HG03520 (cell line): ENCODE data around the gene DENND5B.
"Not testable (repeated sequence)": the region's sequence is repeated elsewhere in the genome, so short reads cannot be mapped to it uniquely, and the experiment has no call there.

ENCODE experiments used
- ATAC-seq: cut with Tn5 transposase; IDR thresholded peaks from one replicate; pipeline ENCODE4 v1.9.1; 2021; ENCODE audit warnings: mild to moderate bottlenecking, moderate library complexity; ENCODE audit not compliant: unreplicated experiment

The DENND5B gene

DNA sequence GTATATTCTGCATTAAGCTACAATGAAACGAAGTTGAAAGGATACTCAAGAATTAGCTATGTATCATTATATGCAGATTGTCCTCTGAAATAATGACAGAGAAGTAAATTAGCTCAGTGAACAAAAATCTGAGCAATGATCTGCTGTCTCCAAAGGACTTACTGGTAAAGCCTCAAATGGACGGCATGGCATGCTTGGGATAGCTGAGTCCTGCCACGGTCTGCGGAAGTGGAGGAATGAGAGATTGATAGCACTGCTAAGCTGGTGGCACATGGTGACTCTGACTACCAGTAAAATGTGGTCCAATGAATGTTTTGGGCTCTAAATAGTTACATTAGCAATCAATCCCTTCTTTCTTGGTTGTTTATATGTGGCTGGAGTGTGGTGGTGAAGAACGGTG, 3.7 kb upstream of the DENND5B start:
- no peak for ATAC-seq

DNA sequence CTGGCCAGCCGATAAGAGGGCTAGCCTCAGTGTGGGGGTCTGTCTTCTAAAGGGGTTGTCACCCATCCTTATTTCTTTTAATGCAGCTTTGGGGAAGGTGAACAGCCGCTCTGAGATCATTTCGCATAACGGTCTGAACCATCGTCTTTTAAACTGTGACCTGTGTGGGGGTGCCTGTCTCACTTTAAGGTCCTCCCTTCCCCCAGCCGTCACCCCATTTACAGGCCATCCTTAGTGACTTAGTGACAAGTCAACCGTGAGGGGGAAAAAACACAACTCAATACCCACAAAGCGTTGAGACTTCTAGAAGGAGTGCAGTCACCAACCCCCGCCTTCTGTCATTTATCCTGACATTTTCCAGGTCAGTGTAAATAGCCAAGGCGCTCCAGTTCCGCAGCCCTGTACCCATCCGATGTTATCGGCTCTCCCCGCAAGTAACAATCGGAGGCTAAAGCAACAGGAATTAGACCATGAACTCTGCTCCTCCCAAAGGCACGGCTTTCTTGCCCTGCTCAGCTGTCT, 505 bp upstream of the DENND5B start:
- peak; percentile 8 for ATAC-seq

DNA sequence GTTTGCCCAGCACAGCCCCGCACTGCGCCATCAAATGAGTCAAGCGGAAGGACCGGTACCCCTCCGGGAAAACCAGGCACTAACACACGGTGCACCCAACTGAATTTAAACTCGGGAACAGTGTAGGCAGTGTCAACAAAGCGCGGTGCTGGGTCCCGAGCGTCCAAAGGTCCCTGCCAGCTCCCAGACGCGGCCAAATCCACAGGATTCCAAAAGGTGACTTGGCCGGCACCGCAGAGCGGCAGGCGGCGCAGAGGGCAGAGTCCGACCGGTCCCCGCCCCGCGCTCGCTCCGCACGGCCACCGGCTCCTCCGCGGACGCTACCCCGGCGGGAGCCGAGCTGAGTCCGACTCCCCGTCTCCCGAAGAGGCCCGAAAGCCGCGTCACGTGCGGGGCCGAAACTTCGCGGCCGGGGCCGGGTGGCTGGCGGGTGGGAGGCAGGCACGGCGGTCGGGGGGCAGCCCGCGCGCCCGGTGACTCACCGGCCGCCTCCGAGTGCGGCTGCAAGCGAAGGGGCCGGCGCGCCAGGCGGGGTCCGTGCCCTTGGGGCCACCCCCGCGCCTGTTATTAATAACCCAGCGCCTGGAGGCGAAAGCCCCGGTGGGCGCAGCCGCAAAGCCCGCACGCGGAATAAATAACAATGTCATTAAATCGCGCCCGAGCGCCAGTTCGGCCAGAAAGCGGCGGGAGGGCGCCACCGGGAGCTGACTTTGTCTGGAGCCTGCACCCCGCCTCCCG, 863 bp downstream of the DENND5B start:
- ATAC-seq, result peak; percentile 33

GRCh38 chr12:31589598-31589903, 1.4 kb downstream of the DENND5B start:
- peak; percentile 35 for ATAC-seq

DNA sequence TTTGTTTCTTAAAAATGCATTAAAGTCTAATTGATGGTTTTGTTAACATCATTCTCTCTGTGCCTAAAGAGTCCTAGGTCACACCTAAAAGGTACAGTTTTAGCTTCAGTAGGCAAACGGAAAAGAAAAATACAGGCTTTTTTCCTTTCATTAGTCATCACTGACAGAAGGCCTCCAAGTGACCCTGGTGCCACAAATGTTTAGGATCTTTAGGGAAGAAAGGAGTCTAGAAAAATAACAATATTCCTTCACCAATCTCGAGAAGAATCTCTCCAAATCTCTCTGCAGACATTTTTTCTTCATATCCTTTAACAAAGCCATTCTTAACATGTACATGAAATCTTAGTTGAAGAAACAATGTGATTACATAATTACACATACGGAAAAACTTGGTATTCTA, 2.0 kb downstream of the DENND5B start:
- no peak for ATAC-seq

DNA sequence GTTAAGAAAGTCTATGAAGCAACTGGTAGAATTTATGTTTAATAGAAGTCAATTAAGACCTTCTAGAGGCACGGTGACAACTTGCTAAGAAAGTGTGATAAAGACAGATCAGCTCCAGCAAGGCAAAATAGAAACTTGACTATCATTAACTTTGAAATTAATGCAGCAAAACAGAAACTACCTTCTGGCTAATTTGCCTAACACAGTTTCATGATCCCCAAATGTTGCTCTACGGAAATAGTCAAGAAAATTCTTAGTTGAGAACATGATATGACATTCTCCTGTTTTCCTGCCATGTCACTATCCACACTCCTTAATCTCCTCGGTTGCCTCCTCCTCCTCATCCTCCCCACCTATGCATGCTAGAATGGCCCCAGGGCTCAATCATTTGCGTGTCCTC, 4.2 kb downstream of the DENND5B start:
- ATAC-seq, result no peak

DNA sequence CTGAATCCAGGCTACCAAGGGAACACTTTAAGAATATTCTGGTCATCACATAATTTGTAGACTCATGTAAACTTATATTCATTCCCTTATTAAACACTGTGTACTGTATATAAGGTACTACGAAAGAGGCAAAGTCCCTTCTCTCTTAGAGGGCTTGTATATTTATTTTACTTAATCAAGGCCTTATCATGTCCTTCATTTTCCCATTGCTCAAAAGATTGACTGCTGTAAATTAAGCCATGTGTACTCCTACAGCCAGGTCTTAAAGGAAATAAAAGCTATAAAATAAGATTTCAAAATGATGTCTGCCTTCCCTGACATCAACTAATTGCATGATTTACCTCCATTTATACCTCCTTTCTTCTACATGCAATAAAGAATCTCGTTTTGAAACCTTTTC, 5.0 kb downstream of the DENND5B start:
- ATAC-seq, result no peak

DNA sequence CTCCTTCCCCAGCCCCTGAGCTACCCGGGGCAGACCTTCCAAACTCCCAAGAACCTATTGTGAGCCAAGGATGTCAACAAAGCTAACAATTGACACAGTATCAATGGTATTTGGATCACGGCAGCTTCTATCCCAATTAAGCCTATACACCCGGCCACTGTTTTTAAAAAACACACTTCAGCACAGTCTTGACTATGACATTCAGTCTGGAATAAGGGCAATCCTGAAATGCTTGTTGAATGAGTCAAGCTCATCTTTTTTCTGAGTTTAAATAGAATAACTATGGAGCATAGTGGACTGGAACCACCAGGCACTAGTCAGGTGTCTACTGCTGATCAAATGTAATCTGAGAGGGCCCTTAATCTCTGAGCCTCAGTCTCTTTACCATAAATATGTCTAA, 5.7 kb downstream of the DENND5B start:
- no peak for ATAC-seq

DNA sequence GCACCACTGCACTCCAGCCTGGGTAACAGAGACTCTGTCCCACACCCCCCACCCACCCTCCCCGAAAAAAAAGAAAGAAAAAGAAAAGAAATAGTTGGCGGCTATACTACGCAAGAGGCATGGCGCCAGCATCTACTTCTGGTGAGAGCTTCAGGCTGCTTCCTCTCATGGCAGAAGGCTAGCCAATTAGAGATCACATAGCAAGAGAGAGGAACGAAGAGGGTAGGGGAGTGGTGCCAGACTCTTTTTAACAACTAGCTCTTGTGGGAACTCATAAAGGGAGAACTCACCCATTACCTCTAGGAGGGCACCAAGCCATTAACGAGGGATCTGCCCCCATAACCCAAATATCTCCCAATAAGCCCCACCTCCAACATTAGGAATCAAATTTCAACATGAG, 6.2 kb downstream of the DENND5B start:
- no peak for ATAC-seq

GRCh38 chr12:31583878-31584277, 7.1 kb downstream of the DENND5B start:
- ATAC-seq, result no peak

GRCh38 chr12:31582155-31582554, 8.8 kb downstream of the DENND5B start:
- ATAC-seq, result no peak

DNA sequence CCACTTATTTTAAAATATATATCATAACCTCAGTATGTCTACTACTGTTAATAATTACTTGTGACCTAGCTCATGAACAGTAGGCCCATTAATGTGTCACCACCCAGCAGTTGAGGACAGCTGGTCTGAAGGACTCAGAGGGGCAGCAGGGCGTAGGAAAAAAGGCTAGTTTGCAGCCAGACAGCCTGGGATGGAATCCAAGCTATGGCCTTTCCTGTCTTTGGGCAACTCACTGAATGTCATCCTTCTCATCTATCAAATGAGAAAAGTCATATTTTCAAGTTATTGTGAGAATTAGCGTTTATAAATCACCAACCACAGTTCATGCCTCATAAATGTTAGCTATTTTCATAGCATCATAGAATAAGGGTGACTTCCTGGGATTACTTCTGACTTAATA, 12.3 kb downstream of the DENND5B start:
- no peak for ATAC-seq

- ATAC-seq, result no peak
These were observed 15.9 kb downstream of the DENND5B start for GRCh38 chr12:31574803-31575575.

DNA sequence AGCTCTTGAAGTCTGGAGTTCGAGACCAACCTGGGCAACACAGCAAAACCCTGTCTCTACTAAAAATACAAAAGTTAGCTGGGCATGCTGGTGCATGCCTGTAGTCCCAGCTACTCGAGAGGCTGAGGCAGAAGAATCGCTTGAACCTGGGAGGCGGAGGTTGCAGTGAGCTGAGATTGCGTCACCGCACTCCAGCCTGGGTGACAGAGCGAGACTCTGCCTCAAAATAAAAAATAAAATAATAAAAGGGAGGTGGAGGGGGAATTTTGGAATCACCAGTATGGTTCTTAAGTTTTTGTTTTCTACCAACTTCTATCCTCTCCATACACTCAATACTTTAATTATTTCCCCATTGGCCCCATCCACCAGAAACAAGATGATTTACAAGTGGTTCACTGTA, 16.6 kb downstream of the DENND5B start:
- ATAC-seq, result not testable (repeated sequence)

DNA sequence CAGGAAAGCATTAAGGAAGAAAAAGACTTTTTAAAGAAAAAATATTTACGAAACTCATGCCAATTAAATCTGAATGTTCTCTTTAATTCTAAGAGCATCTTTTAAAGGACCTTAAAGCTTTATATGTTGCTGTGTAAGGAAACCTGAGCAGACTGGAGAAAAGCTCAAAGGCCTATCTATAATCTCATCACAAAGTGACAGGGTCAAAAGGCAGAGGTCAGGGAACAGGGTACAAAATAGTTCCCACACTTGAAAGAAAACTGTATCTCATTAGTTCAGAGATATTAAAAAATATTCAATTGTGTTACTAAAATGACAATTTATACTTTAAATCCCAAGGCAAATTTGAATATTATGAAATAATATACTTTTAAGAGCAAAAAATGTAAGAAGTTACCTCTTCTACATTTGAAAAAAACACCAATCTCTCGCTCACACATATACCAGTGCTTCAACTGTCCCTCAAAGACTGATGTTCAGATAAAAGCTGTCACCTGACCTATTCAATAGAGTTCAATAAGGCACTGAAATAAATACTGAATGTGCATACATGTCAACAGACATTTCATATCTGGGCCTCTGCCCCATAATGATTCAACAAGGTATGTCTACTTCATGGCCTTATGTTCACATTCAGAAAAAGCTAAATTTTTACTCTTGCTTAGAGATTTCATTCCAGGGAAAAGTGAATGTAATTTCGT, 17.9 kb downstream of the DENND5B start:
- no peak for ATAC-seq

DNA sequence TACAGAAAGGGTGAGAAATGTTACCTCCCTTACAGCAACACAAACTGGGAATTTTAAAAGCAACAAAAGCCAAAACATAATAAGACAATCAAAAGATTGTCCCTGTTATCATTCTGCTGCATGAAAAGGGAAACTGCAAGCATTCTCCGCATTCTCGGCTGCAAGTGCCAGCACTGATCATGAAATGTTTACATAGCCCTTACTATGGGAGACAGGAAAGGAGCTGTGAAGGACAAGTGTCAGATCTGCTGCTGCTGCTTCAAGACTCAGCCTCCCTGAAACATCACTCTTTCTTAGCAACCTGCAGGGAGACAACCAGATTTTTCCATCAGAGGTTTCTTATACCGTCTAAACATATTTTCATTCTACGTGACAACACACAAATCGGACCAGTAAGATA, 20.1 kb downstream of the DENND5B start:
- ATAC-seq, result no peak

GRCh38 chr12:31569517-31569916, 21.4 kb downstream of the DENND5B start:
- ATAC-seq, result not testable (repeated sequence)

- no peak for ATAC-seq
These were observed 22.4 kb downstream of the DENND5B start for GRCh38 chr12:31568498-31568897.

- no peak for ATAC-seq
These were observed 23.9 kb downstream of the DENND5B start for GRCh38 chr12:31567029-31567428.

DNA sequence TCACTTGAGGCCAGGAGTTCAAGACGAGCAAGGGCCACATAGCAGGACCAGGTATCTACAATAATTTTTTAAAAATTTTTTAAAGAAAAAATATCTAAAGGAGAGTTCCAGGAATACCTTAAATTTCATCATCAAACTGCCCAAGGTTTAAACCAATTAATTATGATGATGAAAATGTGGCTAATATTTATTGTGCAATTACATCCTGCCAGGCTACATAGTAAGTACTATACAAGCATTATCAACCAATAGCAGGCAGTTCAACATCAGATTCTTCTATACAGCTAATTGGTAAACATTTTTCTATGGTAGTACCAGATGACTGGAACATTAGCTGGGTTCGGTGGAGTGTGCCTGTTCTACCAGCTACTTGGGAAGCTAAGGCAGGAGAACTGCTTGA, 24.4 kb downstream of the DENND5B start:
- no peak for ATAC-seq

DNA sequence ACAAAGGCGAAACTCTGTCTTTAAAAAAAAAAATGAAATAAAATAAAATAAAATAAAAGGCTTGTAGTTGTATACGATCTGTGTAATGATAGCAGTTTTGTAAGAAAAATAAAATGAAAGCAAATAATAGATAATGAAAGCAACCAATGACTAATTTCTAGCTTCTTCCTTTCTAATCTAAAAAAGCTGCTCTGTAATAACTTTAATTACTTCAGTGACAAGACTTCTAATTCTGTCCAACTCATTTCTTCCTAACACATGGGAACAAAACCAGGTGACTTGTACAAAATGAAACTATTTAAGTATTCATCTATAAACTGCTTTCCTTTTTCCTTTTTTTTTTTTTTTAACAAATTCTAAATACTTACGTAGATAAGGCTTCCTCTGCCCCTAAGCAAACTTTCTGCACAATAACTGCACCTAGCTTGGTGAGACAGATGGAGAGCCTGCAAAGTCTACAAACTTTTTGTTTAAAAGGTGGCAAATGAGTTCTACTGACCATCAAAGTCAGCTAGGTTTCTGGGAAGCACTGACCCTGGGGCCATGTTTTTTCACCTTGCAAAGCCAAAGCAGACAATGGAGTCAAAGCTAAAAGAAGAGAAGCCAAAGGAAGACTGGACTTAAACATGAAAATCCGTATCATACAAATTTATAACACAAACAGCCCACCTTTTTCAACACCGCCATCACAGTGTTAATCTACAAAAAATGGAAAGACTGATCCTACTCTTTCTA, 28.2 kb downstream of the DENND5B start:
- ATAC-seq, result no peak
